GM23338 (cell line): ENCODE measurements around the gene GYS2.

Source experiments
- CREB1 ChIP-seq: fragments of 250-450 bp; sonication (Bioruptor Pico); IDR thresholded peaks from 2 replicates; pipeline ENCODE4 v1.5.0; 2020; ENCODE audit warnings: low read depth, mild to moderate bottlenecking, moderate library complexity
- EZH2 ChIP-seq: fragments of 200-600 bp; sonication (generic); IDR thresholded peaks from one replicate; pipeline ENCODE4 v1.8.0; 2017; ENCODE audit warnings: antibody characterized with exemption, mild to moderate bottlenecking, low read depth; ENCODE audit not compliant: unreplicated experiment
- EZH2phosphoT487 ChIP-seq: fragments of 200-600 bp; sonication (generic); IDR thresholded peaks from one replicate; pipeline ENCODE4 v1.8.1; 2018; ENCODE audit warnings: antibody characterized with exemption; ENCODE audit not compliant: unreplicated experiment
- POLR2AphosphoS5 ChIP-seq: IDR thresholded peaks from 2 replicates; pipeline ENCODE4 v1.6.1; 2016; ENCODE audit warnings: antibody characterized with exemption, low read depth
- TF ChIP-seq, protein P1 (sequence below), 2 experiments: fragments of 200-600 bp in 1 of 2; sonication (generic) in 1 of 2; conservative IDR thresholded peaks; 2 replicates each; pipeline versions ENCODE4 v1.5.1 to v1.6.1; 2016 to 2017; ENCODE audit warnings: antibody characterized with exemption in 2 of 2, low read depth in 2 of 2, mild to moderate bottlenecking in 2 of 2, moderate library complexity in 1 of 2
- TF ChIP-seq, protein P2 (sequence below): IDR thresholded peaks from one replicate; pipeline ENCODE4 v1.6.1; 2018; ENCODE audit warnings: antibody characterized with exemption; ENCODE audit not compliant: unreplicated experiment

DNA sequence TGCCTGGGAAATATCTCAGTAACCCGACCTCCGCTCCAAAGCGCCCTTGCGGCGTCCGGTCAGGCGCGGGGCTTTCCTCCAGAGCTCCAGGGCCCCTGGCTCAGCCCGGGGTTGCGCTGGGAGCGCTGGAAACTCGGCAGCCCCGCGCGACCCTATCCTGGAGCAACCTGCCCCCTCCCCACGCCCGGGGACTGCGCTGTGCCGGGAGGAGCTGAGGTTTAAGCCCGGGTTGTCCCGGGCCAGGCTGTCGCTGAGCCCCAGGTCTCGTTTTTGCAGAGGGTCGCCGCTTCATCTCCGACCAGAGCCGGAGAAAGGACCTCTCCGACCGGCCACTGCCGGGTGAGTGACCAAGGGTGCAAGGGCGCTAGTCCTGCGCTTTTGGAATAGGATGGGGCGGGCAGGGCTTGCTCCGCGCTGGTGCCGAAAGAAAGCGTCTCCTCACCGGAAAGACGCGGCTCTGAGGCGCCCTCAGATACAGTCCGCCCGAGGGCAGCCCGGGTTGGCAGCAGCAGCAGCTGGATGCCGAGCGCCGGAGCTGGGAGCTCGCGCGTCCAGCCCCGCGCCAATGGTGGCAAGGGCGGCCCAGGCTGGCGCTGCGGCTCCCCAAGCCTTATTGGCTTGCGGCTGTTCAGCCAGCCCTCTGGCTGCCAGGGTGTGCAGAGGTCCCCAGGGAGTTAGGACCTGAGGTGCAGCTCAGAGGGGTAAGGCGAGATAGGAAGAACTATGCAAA lies 77.0 kb downstream of the GYS2 start:
- TF ChIP-seq, protein P1, sequence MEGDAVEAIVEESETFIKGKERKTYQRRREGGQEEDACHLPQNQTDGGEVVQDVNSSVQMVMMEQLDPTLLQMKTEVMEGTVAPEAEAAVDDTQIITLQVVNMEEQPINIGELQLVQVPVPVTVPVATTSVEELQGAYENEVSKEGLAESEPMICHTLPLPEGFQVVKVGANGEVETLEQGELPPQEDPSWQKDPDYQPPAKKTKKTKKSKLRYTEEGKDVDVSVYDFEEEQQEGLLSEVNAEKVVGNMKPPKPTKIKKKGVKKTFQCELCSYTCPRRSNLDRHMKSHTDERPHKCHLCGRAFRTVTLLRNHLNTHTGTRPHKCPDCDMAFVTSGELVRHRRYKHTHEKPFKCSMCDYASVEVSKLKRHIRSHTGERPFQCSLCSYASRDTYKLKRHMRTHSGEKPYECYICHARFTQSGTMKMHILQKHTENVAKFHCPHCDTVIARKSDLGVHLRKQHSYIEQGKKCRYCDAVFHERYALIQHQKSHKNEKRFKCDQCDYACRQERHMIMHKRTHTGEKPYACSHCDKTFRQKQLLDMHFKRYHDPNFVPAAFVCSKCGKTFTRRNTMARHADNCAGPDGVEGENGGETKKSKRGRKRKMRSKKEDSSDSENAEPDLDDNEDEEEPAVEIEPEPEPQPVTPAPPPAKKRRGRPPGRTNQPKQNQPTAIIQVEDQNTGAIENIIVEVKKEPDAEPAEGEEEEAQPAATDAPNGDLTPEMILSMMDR (conservative IDR thresholded peaks at IDR 0.05; ENCODE audit: low read depth in 2 of 2): no peak
- TF ChIP-seq POLR2AphosphoS5 (peak; percentile 51; the same call in 1 of the 2 replicates), EZH2 (no peak), EZH2phosphoT487 (no peak), CREB1 (CRISPR knock-in tag) (0 out of 2 replicates have a peak, but pooled peaks have one; percentile 34)
- TF ChIP-seq, protein P2, sequence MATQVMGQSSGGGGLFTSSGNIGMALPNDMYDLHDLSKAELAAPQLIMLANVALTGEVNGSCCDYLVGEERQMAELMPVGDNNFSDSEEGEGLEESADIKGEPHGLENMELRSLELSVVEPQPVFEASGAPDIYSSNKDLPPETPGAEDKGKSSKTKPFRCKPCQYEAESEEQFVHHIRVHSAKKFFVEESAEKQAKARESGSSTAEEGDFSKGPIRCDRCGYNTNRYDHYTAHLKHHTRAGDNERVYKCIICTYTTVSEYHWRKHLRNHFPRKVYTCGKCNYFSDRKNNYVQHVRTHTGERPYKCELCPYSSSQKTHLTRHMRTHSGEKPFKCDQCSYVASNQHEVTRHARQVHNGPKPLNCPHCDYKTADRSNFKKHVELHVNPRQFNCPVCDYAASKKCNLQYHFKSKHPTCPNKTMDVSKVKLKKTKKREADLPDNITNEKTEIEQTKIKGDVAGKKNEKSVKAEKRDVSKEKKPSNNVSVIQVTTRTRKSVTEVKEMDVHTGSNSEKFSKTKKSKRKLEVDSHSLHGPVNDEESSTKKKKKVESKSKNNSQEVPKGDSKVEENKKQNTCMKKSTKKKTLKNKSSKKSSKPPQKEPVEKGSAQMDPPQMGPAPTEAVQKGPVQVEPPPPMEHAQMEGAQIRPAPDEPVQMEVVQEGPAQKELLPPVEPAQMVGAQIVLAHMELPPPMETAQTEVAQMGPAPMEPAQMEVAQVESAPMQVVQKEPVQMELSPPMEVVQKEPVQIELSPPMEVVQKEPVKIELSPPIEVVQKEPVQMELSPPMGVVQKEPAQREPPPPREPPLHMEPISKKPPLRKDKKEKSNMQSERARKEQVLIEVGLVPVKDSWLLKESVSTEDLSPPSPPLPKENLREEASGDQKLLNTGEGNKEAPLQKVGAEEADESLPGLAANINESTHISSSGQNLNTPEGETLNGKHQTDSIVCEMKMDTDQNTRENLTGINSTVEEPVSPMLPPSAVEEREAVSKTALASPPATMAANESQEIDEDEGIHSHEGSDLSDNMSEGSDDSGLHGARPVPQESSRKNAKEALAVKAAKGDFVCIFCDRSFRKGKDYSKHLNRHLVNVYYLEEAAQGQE: no peak
